ENCODE results near the gene IQGAP2.

Gene IQGAP2

GRCh38 chr5:76595755-76596481 is 192.8 kb downstream of the IQGAP2 start:
- no peak overlapping the region for H3K4me2 ChIP-seq (ENCODE audit: low read length)
- no peaks in the 10 kb centered on the region for H3K27me3 ChIP-seq (ENCODE audit: control insufficient read depth, low read length)
- H4K20me1 ChIP-seq (ENCODE audit: control insufficient read depth, insufficient read depth, low read depth, low read length) = no peaks in the 10 kb centered on the region
- TF ChIP-seq CTCF (IDR thresholded peaks at IDR 0.05; ENCODE audit: low read depth, low read length, poor library complexity, severe bottlenecking) (no peak), EZH2phosphoT487 (IDR thresholded peaks at IDR 0.05; ENCODE audit: borderline replicate concordance, low read length) (no peak)
- H3K9me2 ChIP-seq (replicated peaks; ENCODE audit: control insufficient read depth, low read length) = no peaks in the 10 kb centered on the region
- no peak overlapping the region for H3K27ac ChIP-seq (ENCODE audit: low read depth, low read length)
- no peaks in the 10 kb centered on the region for H3K4me1 ChIP-seq (ENCODE audit: control insufficient read depth, low read length)
- H3K4me3 ChIP-seq (ENCODE audit: low read length) = no peak overlapping the region
- H3K36me3 ChIP-seq (ENCODE audit: control insufficient read depth, low read length) = peaks cover 15% of the 10 kb centered on the region
- H3F3A ChIP-seq (ENCODE audit: control insufficient read depth, insufficient read depth) = no peaks in the 10 kb centered on the region; the same call in 1 of the 2 replicates
- H3K9me3 ChIP-seq (ENCODE audit: control insufficient read depth, insufficient read depth, low read length) = no peaks in the 10 kb centered on the region
- H3K79me2 ChIP-seq (ENCODE audit: control insufficient read depth, low read length) = no peaks in the 10 kb centered on the region

GRCh38 chr5:76598531-76598930 is 195.4 kb downstream of the IQGAP2 start:
- H3K9me3 ChIP-seq (ENCODE audit: control insufficient read depth, insufficient read depth, low read length) = no peaks in the 10 kb centered on the region
- no peak overlapping the region for H3K4me2 ChIP-seq (ENCODE audit: low read length)
- no peaks in the 10 kb centered on the region; the same call in 1 of the 2 replicates for H3F3A ChIP-seq (ENCODE audit: control insufficient read depth, insufficient read depth)
- H3K9me2 ChIP-seq (replicated peaks; ENCODE audit: control insufficient read depth, low read length) = no peaks in the 10 kb centered on the region
- H3K79me2 ChIP-seq (ENCODE audit: control insufficient read depth, low read length) = no peaks in the 10 kb centered on the region
- H3K27ac ChIP-seq (ENCODE audit: low read depth, low read length) = no peak overlapping the region
- H4K20me1 ChIP-seq (ENCODE audit: control insufficient read depth, insufficient read depth, low read depth, low read length) = no peaks in the 10 kb centered on the region
- no peaks in the 10 kb centered on the region for H3K4me1 ChIP-seq (ENCODE audit: control insufficient read depth, low read length)
- H3K27me3 ChIP-seq (ENCODE audit: control insufficient read depth, low read length) = no peaks in the 10 kb centered on the region
- no peak for TF ChIP-seq EZH2phosphoT487 (IDR thresholded peaks at IDR 0.05; ENCODE audit: borderline replicate concordance, low read length)
- TF ChIP-seq CTCF (IDR thresholded peaks at IDR 0.05; ENCODE audit: low read depth, low read length, poor library complexity, severe bottlenecking) = no peak
- H3K36me3 ChIP-seq (ENCODE audit: control insufficient read depth, low read length) = peaks cover 30% of the 10 kb centered on the region
- H3K4me3 ChIP-seq (ENCODE audit: low read length) = no peak overlapping the region

- Histone ChIP-seq H3K27ac (ENCODE audit: low read depth, low read length) (no peak overlapping the region), H3K27me3 (ENCODE audit: control insufficient read depth, low read length) (no peaks in the 10 kb centered on the region), H3K36me3 (ENCODE audit: control insufficient read depth, low read length) (peaks cover 32% of the 10 kb centered on the region), H3K9me3 (ENCODE audit: control insufficient read depth, insufficient read depth, low read length) (no peaks in the 10 kb centered on the region), H3K9me2 (replicated peaks; ENCODE audit: control insufficient read depth, low read length) (no peaks in the 10 kb centered on the region), H3K4me2 (ENCODE audit: low read length) (no peak overlapping the region), H3F3A (ENCODE audit: control insufficient read depth, insufficient read depth) (no peaks in the 10 kb centered on the region; the same call in 1 of the 2 replicates), H4K20me1 (ENCODE audit: control insufficient read depth, insufficient read depth, low read depth, low read length) (no peaks in the 10 kb centered on the region), H3K4me3 (ENCODE audit: low read length) (no peak overlapping the region), H3K79me2 (ENCODE audit: control insufficient read depth, low read length) (no peaks in the 10 kb centered on the region), H3K4me1 (ENCODE audit: control insufficient read depth, low read length) (no peaks in the 10 kb centered on the region)
- TF ChIP-seq EZH2phosphoT487 (IDR thresholded peaks at IDR 0.05; ENCODE audit: borderline replicate concordance, low read length) (no peak), CTCF (IDR thresholded peaks at IDR 0.05; ENCODE audit: low read depth, low read length, poor library complexity, severe bottlenecking) (no peak)
These were observed 197.6 kb downstream of the IQGAP2 start for GRCh38 chr5:76600716-76601115.

Data from DOHH2 (cell line).